BJ (cell line): ENCODE measurements around the gene HYAL1. TPM values are rescaled to one million over a fixed set of nuclear protein-coding genes. Genes with fewer than 3 reads are reported as not detected.

ENCODE experiments used
- CTCF ChIA-PET: fragments of 350-600 bp; formaldehyde crosslinking; extraction: SDS; loops from one replicate; lab custom pipeline; 2021; ENCODE audit warnings: antibody characterized with exemption, inconsistent platforms; lab: Yijun Ruan, JAX
- POLR2A ChIA-PET: fragments of 300-600 bp; sonication (Branson Sonifier 250); formaldehyde crosslinking; extraction: SDS; loops from one replicate; lab custom pipeline; 2021; ENCODE audit warnings: antibody characterized with exemption; lab: Charles Lee
- DNase-seq: peaks from one replicate; pipeline ENCODE4 v3.0.0-alpha.2; 2011; ENCODE audit warnings: low read depth
- H3K27me3 ChIP-seq: 2 replicates; pipeline ENCODE4 v1.6.0; 2011; ENCODE audit warnings: low read length; ENCODE audit not compliant: control insufficient read depth, insufficient read depth
- H3K36me3 ChIP-seq: 2 replicates; pipeline ENCODE4 v1.5.1; 2011; ENCODE audit warnings: low read length; ENCODE audit not compliant: control insufficient read depth, insufficient read depth
- H3K4me3 ChIP-seq: 2 replicates; pipeline ENCODE4 v1.5.1; 2011; ENCODE audit warnings: low read depth, mild to moderate bottlenecking, control low read depth, low read length
- polyA plus RNA-seq: library from polyadenylated mRNA; depleted of rRNA; stranded (reverse); fragments of >200 nt; gene quantifications from 2 replicates; pipeline ENCODE4 v1.2.3, GENCODE V29; 2011
- TF ChIP-seq, protein P1 (sequence below): IDR thresholded peaks from 2 replicates; pipeline ENCODE4 v1.5.1; 2011; ENCODE audit warnings: low read depth, mild to moderate bottlenecking, control low read depth, inconsistent platforms, low read length, moderate library complexity; ENCODE audit not compliant: insufficient read depth

The HYAL1 gene
- polyA plus RNA-seq, 1 experiment = 0.10 TPM

DNA sequence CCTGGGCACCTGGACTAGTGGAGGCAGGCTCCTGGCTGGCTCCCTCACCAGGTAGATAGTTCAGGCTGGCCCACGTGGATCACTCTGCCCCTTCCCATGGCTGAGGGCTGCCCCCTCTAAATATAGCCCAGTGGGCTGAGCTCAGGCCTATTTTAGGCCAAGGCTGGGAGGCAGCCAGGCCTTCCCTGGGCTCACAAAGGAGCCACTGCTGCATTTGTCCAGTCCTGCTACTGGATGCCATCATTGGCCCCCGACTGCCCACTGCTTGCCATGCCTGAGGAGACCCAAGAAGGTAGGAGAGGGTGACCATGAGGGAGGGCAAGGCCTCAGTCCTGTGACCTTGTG is 24.5 kb downstream of the HYAL1 start, which contains the start of gene LSMEM2:
LSMEM2 (plus strand) TSS at position 208 of the 345 bp plus-strand sequence; CDS start at position 235, 27 bp downstream.
- CTCF ChIA-PET = interaction anchor here (0.6 to 5.6 kb wide), 9 partner anchors 10 to 336 kb away, joined by 3 to 23 read pairs (median 4); partner anchors contain the start of genes HYAL2 and SEMA3B
- TF ChIP-seq, protein P1, sequence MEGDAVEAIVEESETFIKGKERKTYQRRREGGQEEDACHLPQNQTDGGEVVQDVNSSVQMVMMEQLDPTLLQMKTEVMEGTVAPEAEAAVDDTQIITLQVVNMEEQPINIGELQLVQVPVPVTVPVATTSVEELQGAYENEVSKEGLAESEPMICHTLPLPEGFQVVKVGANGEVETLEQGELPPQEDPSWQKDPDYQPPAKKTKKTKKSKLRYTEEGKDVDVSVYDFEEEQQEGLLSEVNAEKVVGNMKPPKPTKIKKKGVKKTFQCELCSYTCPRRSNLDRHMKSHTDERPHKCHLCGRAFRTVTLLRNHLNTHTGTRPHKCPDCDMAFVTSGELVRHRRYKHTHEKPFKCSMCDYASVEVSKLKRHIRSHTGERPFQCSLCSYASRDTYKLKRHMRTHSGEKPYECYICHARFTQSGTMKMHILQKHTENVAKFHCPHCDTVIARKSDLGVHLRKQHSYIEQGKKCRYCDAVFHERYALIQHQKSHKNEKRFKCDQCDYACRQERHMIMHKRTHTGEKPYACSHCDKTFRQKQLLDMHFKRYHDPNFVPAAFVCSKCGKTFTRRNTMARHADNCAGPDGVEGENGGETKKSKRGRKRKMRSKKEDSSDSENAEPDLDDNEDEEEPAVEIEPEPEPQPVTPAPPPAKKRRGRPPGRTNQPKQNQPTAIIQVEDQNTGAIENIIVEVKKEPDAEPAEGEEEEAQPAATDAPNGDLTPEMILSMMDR = no peak
- no peaks in the 10 kb centered on the region for H3K27me3 ChIP-seq
- H3K4me3 ChIP-seq = no peak within 1 kb of the TSS
- DNase-seq = no peak
- peaks cover 26% of the 10 kb centered on the region for H3K36me3 ChIP-seq
- POLR2A ChIA-PET = no interaction called here

DNA sequence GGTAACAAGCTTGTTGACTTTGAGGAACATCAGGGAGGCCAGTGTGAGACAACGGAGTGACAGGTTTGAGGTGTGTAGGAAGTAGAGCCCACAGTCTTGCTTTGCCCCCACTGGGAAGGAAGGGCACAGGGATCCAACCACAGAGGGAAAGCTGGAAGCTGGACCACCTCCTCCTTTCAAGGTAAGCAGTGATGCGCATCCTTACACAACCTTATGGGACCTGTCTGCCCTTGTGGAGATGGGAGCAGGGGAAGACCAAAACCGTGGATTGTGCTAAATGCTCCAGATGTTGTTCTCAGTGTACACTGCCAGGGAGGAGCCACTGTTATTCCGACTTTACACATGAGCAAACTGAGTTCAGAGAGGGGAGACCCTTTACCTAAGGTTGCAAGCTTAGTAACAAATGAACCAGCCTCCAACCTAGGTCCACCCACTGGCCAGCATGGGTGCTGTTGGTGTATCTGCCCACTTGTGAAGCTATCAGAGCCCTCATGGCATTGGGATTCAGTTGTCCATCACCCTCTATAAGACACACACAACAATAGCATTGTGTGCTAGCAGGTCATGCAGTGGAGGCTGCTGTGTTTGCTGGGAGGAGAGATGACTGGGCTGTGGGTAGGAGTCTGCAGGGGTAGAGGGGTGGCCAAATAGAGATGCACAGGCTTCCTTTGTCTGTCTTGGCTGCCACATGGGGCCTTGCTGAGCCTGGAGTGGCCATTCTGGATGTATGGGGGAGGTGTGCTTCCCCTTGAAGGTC is 25.1 kb downstream of the HYAL1 start:
- Histone ChIP-seq H3K36me3 (peaks cover 30% of the 10 kb centered on the region), H3K4me3 (no peak overlapping the region), H3K27me3 (no peaks in the 10 kb centered on the region)
- POLR2A ChIA-PET = no interaction called here
- CTCF ChIA-PET = interaction anchor here (0.6 to 5.6 kb wide), 8 partner anchors 9 to 336 kb away, joined by 3 to 23 read pairs (median 7); partner anchors contain the start of gene SEMA3B
- no peak for DNase-seq
- TF ChIP-seq, protein P1 = no peak

DNA sequence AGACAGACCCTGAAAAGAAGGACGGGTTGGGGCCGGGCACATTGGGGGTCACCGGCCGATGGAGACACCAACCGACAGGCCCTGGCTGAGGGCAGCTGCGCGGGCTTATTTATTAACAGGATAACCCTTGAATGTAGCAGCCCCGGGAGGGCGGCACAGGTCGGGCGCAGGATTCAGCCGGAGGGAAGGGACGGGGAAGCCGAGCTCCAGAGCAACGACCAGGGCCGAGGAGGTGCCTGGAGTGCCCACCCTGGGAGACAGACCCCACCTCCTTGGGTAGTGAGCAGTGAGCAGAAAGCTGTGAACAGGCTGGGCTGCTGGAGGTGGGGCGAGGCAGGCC is 26.6 kb downstream of the HYAL1 start:
- ChIA-PET CTCF (interaction anchor here (0.9 to 5.6 kb wide), 4 partner anchors 17 to 82 kb away, joined by 4 to 23 read pairs (median 17); no protein-coding TSS in a partner anchor), POLR2A (no interaction called here)
- H3K4me3 ChIP-seq = no peak overlapping the region
- TF ChIP-seq, protein P1 = no peak
- no peak for DNase-seq
- H3K36me3 ChIP-seq = peaks cover 30% of the 10 kb centered on the region
- no peaks in the 10 kb centered on the region for H3K27me3 ChIP-seq

DNA sequence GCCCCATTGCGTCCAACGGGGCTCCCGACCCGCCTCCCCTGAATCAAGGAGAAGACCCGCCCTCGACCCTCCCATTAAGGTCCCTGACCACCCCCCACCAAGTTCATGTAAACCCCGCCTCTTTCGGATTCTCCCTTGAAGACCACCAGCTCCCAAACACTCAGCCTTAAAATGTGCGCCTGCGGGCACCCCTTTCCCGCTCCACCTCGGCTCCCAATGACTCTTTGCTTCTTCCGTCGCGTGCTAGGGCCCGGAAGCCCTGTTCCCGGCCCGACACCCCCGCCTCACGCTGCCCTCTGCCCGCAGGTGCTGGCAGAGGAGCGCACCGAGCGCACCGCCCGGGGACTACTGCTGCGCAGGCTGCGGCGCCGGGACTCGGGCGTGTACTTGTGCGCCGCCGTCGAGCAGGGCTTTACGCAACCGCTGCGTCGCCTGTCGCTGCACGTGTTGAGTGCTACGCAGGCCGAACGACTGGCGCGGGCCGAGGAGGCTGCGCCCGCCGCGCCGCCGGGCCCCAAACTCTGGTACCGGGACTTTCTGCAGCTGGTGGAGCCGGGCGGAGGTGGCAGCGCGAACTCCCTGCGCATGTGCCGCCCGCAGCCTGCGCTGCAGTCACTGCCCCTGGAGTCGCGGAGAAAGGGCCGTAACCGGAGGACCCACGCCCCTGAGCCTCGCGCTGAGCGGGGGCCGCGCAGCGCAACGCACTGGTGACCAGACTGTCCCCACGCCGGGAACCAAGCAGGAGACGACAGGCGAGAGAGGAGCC is 27.2 kb downstream of the HYAL1 start:
- H3K4me3 ChIP-seq = no peak overlapping the region
- CTCF ChIA-PET = interaction anchor here (0.9 to 6.0 kb wide), 6 partner anchors 16 to 83 kb away, joined by 4 to 55 read pairs (median 17); partner anchors contain the start of gene GNAT1
- H3K27me3 ChIP-seq = no peaks in the 10 kb centered on the region
- DNase-seq = no peak
- H3K36me3 ChIP-seq = peaks cover 30% of the 10 kb centered on the region
- POLR2A ChIA-PET = no interaction called here
- TF ChIP-seq, protein P1 = no peak
